Activated CD4-positive, CD25-positive, alpha-beta regulatory T cell treated with anti-CD3 and anti-CD28 coated beads, Interleukin-2, amount 50 U/mL, for 72 hours (primary cell): Measurements from ENCODE around the gene KAT6B.
"Not testable (repeated sequence)": the region's sequence is repeated elsewhere in the genome, so short reads cannot be mapped to it uniquely, and the experiment has no call there.

ENCODE experiments used
- DNase-seq: peaks from one replicate; pipeline ENCODE4 v3.0.0; 2021

KAT6B gene

DNA sequence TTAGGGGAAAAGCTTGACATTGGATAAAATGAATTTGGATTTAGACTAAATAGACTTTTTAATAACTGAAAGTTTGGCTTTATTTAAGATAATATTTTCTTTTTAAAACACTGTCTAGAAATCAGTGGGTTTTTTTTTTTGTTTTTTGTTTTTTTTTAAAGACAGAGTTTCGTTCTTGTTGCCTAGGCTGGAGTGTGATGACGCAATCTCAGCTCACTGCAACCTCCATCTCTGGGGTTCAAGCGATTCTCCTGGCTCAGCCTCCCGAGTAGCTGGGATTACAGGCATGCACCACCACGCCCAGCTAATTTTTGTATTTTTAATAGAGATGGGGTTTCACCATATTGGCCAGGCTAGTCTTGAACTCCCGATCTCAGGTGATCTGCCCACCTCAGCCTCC, 66.9 kb downstream of the KAT6B start:
- DNase-seq, result not testable (repeated sequence)

DNA sequence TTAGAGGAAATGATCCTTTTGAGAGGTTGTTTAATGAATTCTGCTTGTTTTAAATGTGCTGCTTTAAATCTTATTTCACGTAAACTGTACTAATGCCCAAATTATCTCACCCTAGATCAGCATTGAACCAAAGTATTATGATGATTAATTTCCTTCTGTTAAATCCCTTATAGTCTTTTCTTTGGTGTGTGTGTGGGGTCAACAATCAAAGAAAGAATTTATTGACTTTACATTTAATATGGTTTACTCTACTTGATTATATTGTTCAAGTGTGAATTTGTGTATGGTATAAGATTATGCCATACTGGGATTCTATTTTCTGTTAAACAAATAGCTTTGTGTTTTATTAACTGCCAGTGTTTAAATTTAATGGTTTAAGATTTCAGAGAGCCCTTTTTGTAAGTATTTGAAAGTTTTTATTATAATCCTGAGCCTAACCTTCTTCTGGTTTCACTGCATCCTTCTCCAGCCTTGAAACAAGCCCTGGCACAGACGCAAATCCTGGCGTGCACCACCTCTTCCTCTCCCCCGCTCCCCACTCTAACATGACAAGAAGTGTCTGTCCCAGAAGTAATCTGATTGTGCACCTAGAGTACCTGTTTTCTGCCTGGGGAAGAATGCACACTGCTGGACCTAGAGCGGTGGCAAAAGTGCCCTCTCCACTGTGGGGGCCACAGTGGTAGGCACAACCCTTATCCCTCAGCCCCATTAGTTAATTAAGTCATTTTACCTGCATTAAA, 70.6 kb downstream of the KAT6B start:
- DNase-seq, result no peak

DNA sequence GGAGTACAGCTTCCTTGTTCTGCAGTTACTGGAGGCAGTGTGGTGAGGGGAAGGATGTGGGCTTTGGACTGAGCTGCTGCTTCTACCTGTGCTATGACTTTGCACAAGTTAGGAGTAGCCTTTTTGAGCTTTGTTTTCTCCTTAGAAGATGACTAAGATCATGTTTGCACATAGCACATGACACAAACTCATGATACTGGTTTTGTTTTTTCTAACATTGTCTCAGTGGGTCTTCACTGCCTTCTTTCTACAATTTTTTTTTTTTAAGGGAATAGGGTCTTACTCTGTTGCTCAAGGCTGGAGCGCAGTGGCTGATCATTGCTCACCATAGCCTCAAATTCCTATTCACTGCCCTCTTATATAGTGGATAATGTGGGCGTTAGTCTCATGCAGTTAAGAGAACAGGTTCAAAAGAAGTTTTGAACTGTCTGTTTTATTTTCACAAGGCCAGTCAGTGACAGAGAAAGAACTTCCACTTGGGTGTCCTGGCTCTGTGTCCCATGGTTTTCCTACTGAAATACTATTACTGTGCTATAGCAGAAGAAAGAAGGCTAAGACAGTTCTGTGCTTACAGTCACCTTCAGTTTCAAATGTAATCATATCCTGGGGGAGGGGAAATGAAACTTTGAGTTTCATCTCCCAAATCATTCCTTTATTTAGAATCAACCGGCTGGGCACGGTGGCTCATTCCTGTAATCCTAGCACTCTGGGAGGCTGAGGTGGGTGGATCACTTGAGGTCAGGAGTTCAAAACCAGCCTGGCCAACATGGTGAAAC, 72.0 kb downstream of the KAT6B start:
- no peak for DNase-seq

DNA sequence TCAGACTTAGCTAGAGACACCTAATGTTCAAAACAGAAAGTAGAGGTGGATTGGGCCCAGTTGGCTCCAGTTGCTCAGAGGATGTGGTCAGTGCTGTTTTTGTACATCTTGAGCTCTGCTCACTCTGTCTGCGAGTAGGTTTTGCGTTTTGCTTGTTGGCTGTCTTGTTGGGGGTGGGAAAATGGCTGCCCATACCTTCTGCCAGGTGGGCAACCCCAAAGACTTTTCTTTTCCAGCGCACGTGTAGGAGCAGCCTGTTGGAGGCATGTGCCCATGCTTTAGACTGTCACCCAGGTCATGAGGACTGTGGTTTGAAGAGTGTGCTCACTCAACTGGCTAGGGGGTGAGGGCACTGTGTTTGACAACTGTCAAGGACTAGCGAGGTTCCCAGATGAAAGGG, 73.9 kb downstream of the KAT6B start:
- DNase-seq, result peak; percentile 36

DNA sequence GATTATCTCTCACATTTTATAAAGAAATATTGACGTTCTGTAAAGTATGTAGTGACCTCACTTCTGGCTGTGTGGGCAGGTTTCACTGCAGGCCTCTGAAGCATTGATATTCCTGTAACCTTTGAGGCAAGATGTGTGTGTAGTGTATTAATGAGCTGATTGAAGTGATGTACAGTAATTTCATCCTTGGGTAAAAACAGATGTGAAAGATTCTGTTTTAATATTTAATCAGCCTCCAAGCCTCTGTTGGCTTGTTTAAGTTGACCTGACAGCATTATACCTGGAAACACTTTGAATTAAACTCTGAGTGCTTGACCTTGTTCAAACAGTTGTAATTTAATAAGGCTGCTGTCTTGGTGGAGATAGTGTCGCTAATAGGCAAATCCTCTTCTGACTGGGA, 74.9 kb downstream of the KAT6B start:
- no peak for DNase-seq

DNA sequence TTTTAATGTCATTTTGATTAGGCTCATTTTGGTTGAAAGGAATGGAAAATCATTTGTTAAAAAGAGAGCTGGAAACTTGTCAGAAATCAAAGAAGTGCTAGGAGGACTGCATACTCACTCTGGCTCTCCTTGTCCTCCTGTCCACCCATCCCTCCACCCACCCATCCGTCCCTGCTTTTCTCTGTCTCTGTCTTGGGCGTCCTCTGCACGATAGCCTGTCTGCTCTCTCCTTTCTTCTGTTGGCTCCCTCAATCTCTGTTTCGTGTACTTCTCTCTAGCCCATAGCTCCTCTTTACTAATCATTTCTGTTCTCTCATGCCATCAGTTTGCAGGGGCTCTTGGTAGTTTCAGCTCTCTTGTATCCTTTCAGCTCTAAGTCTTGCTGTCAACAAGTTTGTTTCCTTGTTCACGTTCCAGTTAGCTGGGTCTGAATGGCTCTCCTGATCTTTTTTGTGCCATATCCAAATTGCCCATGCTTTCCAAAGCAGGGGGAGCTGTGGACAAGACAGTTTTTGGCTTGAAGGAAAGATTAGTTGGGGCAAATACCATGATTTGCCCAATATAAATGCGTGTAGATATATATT, 75.6 kb downstream of the KAT6B start:
- no peak for DNase-seq

DNA sequence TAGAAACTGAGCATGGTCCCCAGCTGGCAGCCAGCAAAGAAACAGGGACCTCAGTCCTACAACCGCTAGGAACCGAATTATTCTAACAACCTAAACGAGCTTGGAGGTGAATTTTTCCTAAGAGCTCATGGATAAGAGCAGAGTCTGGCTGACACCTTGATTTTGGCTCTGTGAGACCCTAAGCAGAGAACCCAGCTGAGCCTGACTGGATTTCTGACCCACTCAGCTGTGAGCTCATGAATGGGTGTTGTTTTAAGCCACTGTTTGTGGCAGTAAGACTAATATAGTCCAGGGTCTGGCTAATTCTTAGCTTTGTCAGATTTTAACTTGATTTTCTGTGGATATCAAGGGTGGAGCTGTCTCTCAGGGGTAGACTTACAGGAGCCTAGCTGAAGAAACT, 77.1 kb downstream of the KAT6B start:
- no peak for DNase-seq

DNA sequence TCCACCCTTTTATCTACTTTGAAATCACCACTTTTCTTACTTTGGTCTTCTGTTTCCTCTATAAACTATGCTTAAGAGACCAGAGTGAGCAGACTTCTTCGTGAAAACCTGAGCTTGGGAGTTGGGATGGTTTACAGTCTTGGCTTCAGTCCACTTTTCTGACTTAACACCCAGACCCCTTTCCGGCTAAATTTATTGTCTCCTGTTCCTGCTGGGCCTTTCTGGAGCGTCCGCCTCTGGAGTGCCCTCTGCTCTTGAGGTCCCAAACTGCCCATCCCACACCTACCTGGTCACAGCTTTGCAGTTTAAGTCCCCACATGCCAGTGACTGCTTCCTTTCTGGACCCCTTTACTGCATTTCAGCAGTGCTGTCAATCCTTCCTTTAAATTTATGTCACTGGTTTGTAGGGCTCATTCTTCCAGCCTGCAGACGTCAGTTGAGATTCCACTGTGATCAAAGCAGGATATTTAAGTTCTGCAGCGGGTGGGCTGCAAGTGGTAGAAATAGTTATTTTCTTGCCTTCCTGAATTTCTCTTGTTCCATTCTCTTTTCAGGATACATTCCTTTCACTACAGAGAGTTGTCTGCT, 80.3 kb downstream of the KAT6B start:
- DNase-seq, result no peak

DNA sequence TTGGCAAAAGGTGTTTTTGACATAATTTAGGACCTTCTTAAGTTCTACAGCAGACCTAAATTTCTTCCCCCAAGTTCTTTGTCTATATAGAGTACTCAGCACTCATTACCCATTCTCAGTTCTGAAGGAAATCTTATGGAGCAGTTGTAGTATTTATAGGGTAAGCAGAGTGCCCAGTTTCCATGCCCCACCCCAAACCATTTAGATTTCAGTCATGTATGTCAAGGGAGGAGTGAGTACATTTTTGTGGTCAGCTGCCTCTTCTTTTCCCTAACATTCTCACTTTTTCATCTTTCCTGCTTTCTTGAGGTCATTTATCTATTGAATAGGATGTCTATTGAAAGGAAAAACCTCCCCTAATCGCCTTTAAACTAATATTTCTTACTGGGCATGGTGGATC, 83.3 kb downstream of the KAT6B start:
- no peak for DNase-seq

DNA sequence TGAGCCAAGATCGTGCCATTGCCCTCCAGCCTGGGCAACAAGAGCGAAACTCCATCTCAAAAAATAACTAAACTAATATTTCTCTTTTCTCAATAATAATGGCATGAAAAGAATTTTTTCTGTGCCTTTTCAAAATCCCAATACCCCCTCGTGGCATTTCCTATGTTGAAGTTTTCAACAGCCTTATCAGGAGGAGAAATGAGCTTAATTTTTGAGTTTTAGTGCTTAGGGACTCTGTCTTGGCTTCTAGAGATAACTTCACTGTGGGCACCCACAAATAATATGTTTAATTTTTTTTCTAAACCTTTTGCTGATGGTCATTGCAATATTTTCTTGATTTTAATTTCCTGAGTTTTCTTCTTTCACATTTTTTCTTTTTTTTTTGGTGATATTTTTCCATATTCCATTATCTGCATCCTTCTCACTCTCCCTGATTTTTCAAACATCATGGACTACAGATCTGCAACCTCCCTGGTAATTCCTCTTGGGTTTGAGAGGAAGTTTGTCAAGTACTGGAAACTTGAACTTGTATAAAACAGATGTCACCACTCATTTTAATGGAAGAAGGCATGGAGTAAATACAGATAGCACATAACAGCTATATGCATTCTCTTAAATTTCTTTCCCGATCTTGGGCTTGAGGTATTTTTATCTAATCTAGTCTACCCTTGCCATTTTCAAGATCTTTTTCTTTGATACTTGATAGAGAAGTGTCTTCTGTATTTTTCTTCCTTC, 84.0 kb downstream of the KAT6B start:
- DNase-seq, result no peak

DNA sequence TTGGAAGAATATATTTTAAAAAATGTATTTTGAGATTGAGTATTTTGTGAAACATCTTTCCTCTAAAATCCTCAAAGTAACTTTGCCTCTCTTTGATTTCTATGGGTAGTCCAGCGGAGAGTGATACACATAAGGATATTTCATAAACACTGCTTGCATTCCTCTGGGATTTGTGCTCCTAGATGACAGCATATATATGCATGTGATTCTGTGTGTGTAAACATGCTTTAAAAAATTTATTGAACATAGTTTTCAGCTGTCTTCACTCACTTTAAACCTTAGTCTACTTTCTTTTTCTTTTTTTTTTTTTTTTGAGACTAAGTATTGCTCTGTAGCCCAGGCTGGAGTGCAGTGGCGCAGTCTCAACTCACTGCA, 84.6 kb downstream of the KAT6B start:
- no peak for DNase-seq

DNA sequence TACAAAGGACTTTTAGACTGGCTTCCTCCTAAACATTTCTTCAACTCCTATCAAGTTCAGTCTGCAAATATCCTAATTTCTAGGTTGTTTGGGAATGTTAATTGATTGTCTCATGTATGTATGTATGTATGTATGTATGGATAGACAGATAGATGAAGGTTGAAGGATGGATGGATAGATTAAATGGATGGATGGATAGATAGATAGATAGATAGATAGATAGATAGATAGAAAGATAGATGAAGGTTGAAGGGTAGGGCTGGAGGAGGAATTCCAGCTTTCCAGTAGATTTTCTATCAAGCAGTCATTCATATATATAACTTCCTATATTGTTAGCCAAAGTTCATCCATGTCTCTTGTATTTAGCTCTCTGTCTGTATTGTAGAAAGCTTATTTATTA, 85.8 kb downstream of the KAT6B start:
- DNase-seq, result no peak

DNA sequence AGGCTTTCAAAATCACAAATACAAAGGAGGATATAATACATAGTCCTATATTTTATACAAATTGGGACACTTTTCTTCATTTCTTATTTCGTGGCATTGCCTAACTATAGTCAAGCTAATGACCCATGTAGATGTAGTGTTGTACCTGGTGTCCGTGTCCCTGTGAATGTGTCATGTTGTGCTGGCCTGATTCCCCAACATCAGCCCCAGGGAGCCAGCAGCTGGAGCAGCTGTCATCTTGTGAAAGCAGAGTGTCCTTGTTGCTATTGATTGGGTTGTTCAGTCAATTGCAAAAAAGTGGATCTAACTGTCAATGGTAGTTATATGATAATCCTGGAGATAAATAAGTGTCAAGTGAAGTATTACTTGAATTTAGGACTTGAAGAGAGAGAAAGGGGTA, 86.3 kb downstream of the KAT6B start:
- DNase-seq, result no peak

DNA sequence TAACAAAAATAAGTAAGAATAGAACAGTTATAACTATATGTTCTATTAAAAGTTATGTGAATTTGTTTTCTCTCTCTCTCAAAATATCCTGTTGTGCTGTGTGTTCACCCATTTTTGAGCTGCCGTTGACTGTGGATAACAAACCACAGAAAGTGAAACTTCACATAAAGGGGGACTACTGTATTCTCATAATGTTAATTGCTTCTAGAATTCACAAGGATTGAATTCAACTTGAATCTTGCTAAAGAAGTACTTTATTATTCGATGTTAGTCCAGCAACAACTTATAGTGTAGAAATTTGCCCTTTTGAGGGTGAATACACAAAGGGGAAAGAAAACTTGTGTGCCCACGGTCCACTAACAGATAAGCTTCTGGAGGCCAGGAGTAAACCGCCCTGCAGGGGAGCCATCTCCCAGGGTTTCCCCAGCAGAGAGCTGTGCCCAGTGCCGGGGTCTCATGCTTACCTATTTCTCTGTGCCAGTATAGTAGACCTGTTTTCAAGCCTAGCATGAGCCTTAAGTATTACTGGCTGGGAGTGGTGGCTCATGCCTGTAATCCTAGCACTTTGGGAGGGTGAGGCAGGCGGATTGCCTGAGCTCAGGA, 87.1 kb downstream of the KAT6B start:
- DNase-seq, result no peak

DNA sequence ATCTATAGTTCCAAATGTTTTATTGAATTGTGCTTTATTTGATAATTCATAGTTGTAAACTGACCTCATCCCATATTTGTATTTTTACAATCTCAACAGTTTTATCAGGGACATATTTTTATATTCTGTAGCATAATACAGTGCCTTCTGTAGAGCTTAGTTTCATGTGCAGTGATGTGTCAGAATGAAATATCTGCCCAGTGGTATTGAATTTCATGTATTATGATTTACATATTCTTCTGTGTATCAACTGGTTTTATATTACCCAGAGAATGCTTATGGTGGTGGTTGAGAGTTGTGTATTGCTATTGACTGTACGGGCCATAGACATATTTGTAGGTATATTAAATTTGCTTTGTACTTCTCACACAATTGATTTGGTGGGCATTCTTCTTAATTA, 89.9 kb downstream of the KAT6B start:
- no peak for DNase-seq

DNA sequence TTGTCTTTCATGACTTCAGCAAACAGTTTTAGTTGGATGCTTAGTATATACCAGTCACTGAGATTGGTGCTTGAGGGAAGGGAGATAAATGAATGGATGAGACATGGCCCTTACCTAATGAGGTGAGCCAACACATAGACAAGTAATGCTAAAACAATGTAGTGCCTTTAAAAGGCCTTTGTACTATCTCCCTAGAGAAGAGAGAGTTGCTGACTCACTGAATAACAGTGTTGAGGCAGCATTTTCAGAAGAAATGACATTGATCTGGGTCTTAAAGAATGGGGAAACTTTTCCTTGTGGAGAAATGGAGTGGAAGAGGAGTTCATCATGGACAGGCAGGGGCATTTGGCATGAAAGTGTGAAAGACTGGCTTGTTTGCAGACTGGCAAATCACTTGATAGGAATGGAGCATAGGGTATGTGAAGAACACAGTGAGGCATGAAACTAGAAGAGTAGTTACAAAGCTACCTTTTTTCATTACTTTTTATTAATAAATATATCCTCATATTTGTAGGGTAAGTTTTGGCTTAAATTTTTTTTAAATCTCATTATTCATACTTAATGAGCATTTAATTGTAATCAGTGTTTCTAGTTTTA, 91.2 kb downstream of the KAT6B start:
- DNase-seq, result no peak

DNA sequence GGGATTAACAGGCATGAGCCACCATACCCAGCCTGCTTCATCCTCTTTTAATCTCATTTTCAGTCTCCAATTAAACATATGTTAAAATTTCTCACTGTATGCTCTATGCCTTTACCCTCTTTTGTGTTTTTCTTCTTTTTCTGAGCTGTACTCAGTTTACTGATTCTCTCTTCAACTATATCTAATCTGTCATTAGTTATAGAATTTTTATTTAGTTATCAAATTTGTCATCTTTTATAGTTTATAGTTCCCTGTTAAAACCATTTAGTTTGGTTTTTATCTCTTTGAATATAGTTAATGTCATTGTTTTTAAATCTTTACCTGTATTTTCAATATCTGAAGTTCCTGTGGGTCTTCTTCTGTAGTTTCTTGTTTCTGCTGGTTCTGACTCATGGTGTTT, 93.3 kb downstream of the KAT6B start:
- DNase-seq, result no peak

DNA sequence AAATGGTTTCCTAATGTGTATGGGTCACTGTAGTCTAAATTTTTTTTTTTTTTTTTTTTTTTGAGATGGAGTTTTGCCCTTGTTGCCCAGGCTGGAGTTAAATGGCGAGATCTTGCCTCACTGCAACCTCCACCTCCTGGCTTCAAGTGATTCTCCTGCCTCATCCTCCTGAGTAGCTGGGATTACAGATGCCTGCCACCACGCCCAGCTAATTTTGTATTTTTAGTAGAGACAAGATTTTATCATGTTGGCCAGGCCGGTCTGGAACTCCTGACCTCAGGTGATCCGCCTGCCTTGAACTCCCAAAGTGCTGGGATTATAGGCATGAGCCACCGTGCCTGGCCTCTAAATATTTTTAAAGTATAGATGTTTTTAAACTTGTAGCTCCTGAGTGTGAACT, 94.7 kb downstream of the KAT6B start:
- DNase-seq, result not testable (repeated sequence)

DNA sequence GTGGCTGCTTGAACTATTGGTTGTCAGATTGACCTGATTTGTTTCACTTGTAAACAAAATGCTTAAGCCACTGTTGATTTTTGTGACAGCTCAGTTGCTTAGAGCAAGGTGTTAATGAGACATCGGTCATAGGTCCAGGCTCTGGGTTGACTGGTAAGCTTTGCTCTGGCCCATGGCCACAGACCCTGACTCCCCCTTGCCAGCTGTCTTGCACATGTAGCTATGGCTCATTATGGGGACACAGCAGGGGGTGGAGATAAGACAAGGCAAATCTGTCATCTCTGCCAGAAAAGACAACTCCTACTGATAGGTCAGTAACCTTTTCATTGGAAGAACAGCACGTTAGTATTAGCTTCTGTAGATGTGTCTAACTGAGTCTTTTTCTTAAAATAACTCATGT, 95.3 kb downstream of the KAT6B start:
- DNase-seq, result no peak

DNA sequence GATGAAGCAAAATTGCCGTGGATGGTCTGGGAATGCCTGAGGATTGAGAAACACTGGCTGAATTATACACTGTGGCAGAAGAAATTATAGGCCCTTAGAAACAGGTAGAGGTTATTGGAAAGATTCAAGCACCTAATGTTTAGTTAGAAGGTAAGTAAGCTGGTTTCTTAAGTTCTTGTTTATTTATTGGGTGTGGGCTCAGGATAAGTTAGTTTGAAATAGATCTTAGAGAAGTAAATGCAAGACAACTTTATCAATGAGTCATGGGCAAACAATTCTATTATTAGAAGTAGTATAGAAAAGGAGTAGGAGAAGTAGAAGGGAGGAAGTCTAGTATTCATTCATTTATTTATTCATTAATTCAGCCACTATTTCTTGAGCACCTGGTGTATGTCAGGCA, 96.5 kb downstream of the KAT6B start:
- no peak for DNase-seq

DNA sequence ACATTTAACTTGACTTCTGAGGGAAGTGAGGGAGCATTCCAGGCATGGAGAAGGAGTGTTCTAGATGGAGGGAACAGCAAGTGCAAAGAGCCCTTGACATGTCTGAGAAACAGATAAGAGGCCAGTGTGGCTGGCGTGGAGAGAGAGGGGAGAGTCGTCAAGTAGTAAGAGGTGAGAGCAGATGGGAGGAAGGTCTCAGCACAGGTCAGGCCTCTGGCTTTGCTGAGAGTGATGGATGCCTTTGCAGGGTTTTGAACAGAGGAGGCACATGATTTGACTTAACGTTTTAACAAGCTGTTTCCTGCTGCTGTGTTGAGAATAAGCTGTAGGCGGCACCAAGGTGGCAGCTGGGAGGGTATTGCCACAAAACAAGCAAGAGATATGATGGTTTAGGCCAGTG, 97.2 kb downstream of the KAT6B start:
- DNase-seq, result no peak

DNA sequence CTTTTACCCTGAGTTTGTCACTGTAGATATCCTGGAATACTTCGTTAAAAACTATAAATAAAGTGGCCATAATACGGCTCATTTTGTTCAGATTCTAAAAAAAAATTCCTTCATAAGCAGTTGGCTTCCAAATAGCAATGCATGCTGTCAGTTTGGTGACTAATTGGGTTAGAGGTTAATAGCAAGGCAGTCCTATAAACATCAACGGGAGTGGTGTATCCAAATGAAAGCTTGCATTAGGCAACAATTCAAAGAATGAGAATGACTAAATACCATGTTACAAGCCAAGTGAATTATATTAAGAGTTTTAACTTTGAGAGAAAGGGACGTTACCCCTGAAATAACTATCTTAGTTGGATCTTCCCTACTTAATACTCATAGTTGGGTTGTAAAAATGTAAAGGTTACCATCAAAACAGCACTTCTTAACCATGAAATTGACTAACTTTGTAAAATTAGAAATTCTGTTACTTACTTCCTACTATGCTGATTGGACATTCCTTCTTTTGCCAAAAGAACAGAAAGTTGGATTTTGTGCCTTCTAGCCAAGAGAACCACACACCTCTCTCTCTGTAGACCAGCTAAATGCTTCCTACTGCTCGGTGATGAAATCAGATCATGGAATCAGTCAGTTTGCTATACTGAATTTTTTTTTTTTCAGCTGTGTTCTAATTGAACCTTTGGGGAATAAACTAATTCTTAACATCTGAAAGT, 98.0 kb downstream of the KAT6B start:
- no peak for DNase-seq
